PC-9 (cell line): ENCODE results near the gene ANXA1. TPM values are rescaled to one million over a fixed set of nuclear protein-coding genes. Genes with fewer than 3 reads are reported as not detected.
A peak's percentile ranks its signal among the peaks of the same experiment; 100 is the strongest.

ENCODE experiments used
- BruUV-seq: library from RNA; stranded (reverse); fragments of 400-500 nt; replicated peaks from 2 replicates; lab custom pipeline; 2021; lab: Mats Ljungman, UMichigan
- CTCF ChIA-PET: fragments of 300-600 bp; sonication (Branson Sonifier 250); formaldehyde crosslinking; loops from one replicate; lab custom pipeline; 2022; ENCODE audit warnings: antibody characterized with exemption; lab: Charles Lee
- POLR2A ChIA-PET: fragments of 300-600 bp; sonication (Branson Sonifier 250); formaldehyde crosslinking; loops from one replicate; lab custom pipeline; 2022; ENCODE audit warnings: antibody characterized with exemption; ENCODE audit not compliant: unreplicated experiment; lab: Charles Lee
- DNase-seq, 2 experiments: peaks; one replicate each; pipeline versions ENCODE4 v3.0.0 to v3.0.0-alpha.2; 2015 to 2022; ENCODE audit warnings: mixed read lengths in 1 of 2
- H2AFZ ChIP-seq: fragments of 200-600 bp; sonication (generic); 2 replicates; pipeline ENCODE4 v1.8.1; 2017; ENCODE audit warnings: antibody characterized with exemption
- H3F3A ChIP-seq: fragments of 200-600 bp; sonication (generic); 2 replicates; pipeline ENCODE4 v1.8.1; 2017; ENCODE audit warnings: antibody characterized with exemption, mild to moderate bottlenecking, low read depth; ENCODE audit not compliant: insufficient read depth
- H3K27ac ChIP-seq: fragments of 200-600 bp; sonication (generic); 2 replicates; pipeline ENCODE4 v1.6.1; 2016; ENCODE audit warnings: mixed run types
- H3K27me3 ChIP-seq: fragments of 200-600 bp; sonication (generic); 2 replicates; pipeline ENCODE4 v1.6.1; 2016; ENCODE audit warnings: low read depth, mixed run types; ENCODE audit not compliant: insufficient read depth
- H3K36me3 ChIP-seq: fragments of 200-600 bp; sonication (generic); 2 replicates; pipeline ENCODE4 v1.6.1; 2016; ENCODE audit warnings: low read depth, mixed run types
- H3K4me1 ChIP-seq: fragments of 200-600 bp; sonication (generic); replicated peaks from 2 replicates; pipeline ENCODE4 v1.6.1; 2016; ENCODE audit warnings: mixed run types; ENCODE audit not compliant: insufficient read depth
- H3K4me2 ChIP-seq: fragments of 200-600 bp; sonication (generic); 2 replicates; pipeline ENCODE4 v1.6.1; 2017; ENCODE audit warnings: mixed run types
- H3K4me3 ChIP-seq: fragments of 200-600 bp; sonication (generic); 2 replicates; pipeline ENCODE4 v1.6.1; 2016; ENCODE audit warnings: mixed run types
- H3K79me2 ChIP-seq: fragments of 200-600 bp; sonication (generic); 2 replicates; pipeline ENCODE4 v1.6.1; 2017; ENCODE audit warnings: low read depth, mixed run types
- H3K9me2 ChIP-seq: fragments of 200-600 bp; sonication (generic); 2 replicates; pipeline ENCODE4 v1.8.1; 2017; ENCODE audit warnings: mild to moderate bottlenecking; ENCODE audit not compliant: insufficient read depth
- H3K9me3 ChIP-seq: fragments of 200-600 bp; sonication (generic); 2 replicates; pipeline ENCODE4 v1.8.1; 2016; ENCODE audit warnings: low read depth; ENCODE audit not compliant: insufficient read depth
- H4K20me1 ChIP-seq: fragments of 200-600 bp; sonication (generic); 2 replicates; pipeline ENCODE4 v1.8.1; 2017; ENCODE audit not compliant: insufficient read depth
- CTCF ChIP-seq: fragments of 200-600 bp; sonication (generic); conservative IDR thresholded peaks from 2 replicates; pipeline ENCODE4 v1.6.1; 2017; ENCODE audit warnings: mixed run types, antibody characterized with exemption, mild to moderate bottlenecking, moderate library complexity
- EZH2 ChIP-seq: fragments of 200-600 bp; sonication (generic); IDR thresholded peaks from 2 replicates; pipeline ENCODE4 v1.8.0; 2017; ENCODE audit warnings: antibody characterized with exemption, low read depth
- intact Hi-C: fragments of 100-400 bp; cut with micrococcal nuclease; formaldehyde crosslinking; loops from one replicate; pipeline ENCODE4 v1.10.0; 2022; ENCODE audit not compliant: unreplicated experiment
- total RNA-seq: library from RNA; stranded (reverse); gene quantifications from 2 replicates; pipeline ENCODE4 v1.2.3, GENCODE V29; 2021

Gene ANXA1
- total RNA-seq, 1 experiment from 2014 or later = 753 TPM

- Histone ChIP-seq H3K79me2 (0 out of 2 replicates have a peak, but pooled peaks cover 6% of the 10 kb centered on the region), H3K27me3 (no peaks in the 10 kb centered on the region), H3K27ac (peak overlapping the region; percentile 86), H3K9me3 (peaks cover 38% of the 10 kb centered on the region), H4K20me1 (no peaks in the 10 kb centered on the region), H3K36me3 (peaks cover 6% of the 10 kb centered on the region; the same call in 1 of the 2 replicates), H3K4me2 (peak overlapping the region; percentile 59; the same call in 1 of the 2 replicates), H3K4me1 (peaks cover 76% of the 10 kb centered on the region), H3K9me2 (no peaks in the 10 kb centered on the region), H2AFZ (no peak overlapping the region), H3F3A (peaks cover 44% of the 10 kb centered on the region), H3K4me3 (no peak overlapping the region)
- ChIA-PET CTCF (interaction anchor here (0.6 kb wide), 1 partner anchor 15 kb away, joined by 6 read pairs; no protein-coding TSS in a partner anchor), POLR2A (interaction anchor here (0.8 kb wide), 1 partner anchor 1280 kb away, joined by 4 read pairs; no protein-coding TSS in a partner anchor)
- intact Hi-C loops = no loop called here
- no TSS peak for BruUV-seq
- TF ChIP-seq EZH2 (no peak), CTCF (no peak)
- no peak for DNase-seq
Observed at GRCh38 chr9:73148447-73148937, 3.2 kb upstream of the ANXA1 start.

GRCh38 chr9:73149371-73150067 is 2.1 kb upstream of the ANXA1 start:
- Histone ChIP-seq H3K36me3 (peaks cover 6% of the 10 kb centered on the region; the same call in 1 of the 2 replicates), H4K20me1 (no peaks in the 10 kb centered on the region), H3F3A (peaks cover 36% of the 10 kb centered on the region; the same call in 1 of the 2 replicates), H2AFZ (no peak overlapping the region), H3K4me3 (no peak overlapping the region; the same call in 1 of the 2 replicates), H3K27ac (peak overlapping the region; percentile 86), H3K27me3 (no peaks in the 10 kb centered on the region), H3K79me2 (peaks cover 15% of the 10 kb centered on the region; the same call in 1 of the 2 replicates), H3K4me2 (peak overlapping the region; percentile 59), H3K9me3 (peaks cover 36% of the 10 kb centered on the region), H3K9me2 (no peaks in the 10 kb centered on the region), H3K4me1 (peaks cover 67% of the 10 kb centered on the region)
- ChIA-PET POLR2A (interaction anchor here (0.6 to 0.8 kb wide), 2 partner anchors 46 to 1281 kb away, joined by 3 to 4 read pairs; no protein-coding TSS in a partner anchor), CTCF (interaction anchor here (0.6 kb wide), 1 partner anchor 16 kb away, joined by 6 read pairs; no protein-coding TSS in a partner anchor)
- TF ChIP-seq CTCF (no peak), EZH2 (no peak)
- intact Hi-C loops = loop anchor here (10.0 kb wide), 1 partner anchor 1005 kb away; the partner anchor contains the start of gene GDA
- BruUV-seq = no TSS peak
- DNase-seq = peak in 1 of 2 experiments; percentile 81

- H3K4me2 ChIP-seq = peak overlapping the region; percentile 56
Observed at GRCh38 chr9:73152543-73152844, 829 bp downstream of the ANXA1 start.

More at GRCh38 chr9:73152543-73152844, 829 bp downstream of the ANXA1 start:
- DNase-seq = no peak
- Histone ChIP-seq H3K79me2 (peaks cover 15% of the 10 kb centered on the region; the same call in 1 of the 2 replicates), H3K4me3 (peak overlapping the region; percentile 55; the same call in 1 of the 2 replicates), H3K27ac (peak overlapping the region; percentile 52), H3F3A (peaks cover 32% of the 10 kb centered on the region; the same call in 1 of the 2 replicates), H2AFZ (no peak overlapping the region), H3K9me2 (no peaks in the 10 kb centered on the region), H4K20me1 (no peaks in the 10 kb centered on the region), H3K36me3 (peaks cover 6% of the 10 kb centered on the region; the same call in 1 of the 2 replicates), H3K9me3 (peaks cover 26% of the 10 kb centered on the region), H3K4me1 (peaks cover 50% of the 10 kb centered on the region), H3K27me3 (no peaks in the 10 kb centered on the region)
- TF ChIP-seq CTCF (no peak), EZH2 (no peak)
- intact Hi-C loops = loop anchor here (10.0 kb wide), 1 partner anchor 1008 kb away; the partner anchor contains the start of gene GDA
- ChIA-PET CTCF (interaction anchor here (0.6 to 1.1 kb wide), 2 partner anchors 15 to 34 kb away, joined by 3 to 4 read pairs; no protein-coding TSS in a partner anchor), POLR2A (interaction anchor here (0.7 to 1.4 kb wide), 4 partner anchors 9 to 800 kb away, joined by 3 to 16 read pairs (median 6); no protein-coding TSS in a partner anchor)
- BruUV-seq = no TSS peak
